Measurements from ENCODE around the gene HAX1. TPM values are rescaled to one million over a fixed set of nuclear protein-coding genes. Genes with fewer than 3 reads are reported as not detected.

The HAX1 gene
- total RNA-seq = 118 and 124 TPM in 2 replicates

GRCh38 chr1:154272217-154272998 lies at the start of gene HAX1:
TSS of gene HAX1 (plus strand) at chr1:154272629. CDS start at chr1:154272724, 95 bp downstream.

GRCh38 chr1:154320882-154321608 lies 48.6 kb downstream of the HAX1 start, which contains the start of gene AQP10:
TSS of gene AQP10 (plus strand) at chr1:154321093. CDS start at chr1:154321156, 63 bp downstream.

GRCh38 chr1:154324669-154325582 lies 52.5 kb downstream of the HAX1 start, which contains the start of gene ATP8B2:
TSS of gene ATP8B2 (plus strand) at chr1:154325525. CDS start at chr1:154328142, 2,617 bp downstream.

Other genes with a start within 250 kb of the HAX1 start
- gene NUP210L, start 117.6 kb upstream of the HAX1 start, total RNA-seq = 0.07 TPM in 1 of 2 replicates, not detected in the other
- 1,041 and 1,134 TPM in 2 replicates for gene TPM3, start 80.5 kb upstream of the HAX1 start, total RNA-seq
- not detected in 2 replicates for gene CFAP141, start 66.3 kb upstream of the HAX1 start, total RNA-seq
- 81.4 and 87.4 TPM in 2 replicates for gene UBAP2L, start 51.7 kb upstream of the HAX1 start, total RNA-seq
- gene AQP10, start 48.5 kb downstream of the HAX1 start, total RNA-seq = not detected in 2 replicates
- 53.6 and 59.0 TPM in 2 replicates for gene ATP8B2, start 52.9 kb downstream of the HAX1 start, total RNA-seq
- 5.3 and 8.3 TPM in 2 replicates for gene IL6R, start 132.7 kb downstream of the HAX1 start, total RNA-seq
- 2.6 and 2.9 TPM in 2 replicates for gene TDRD10, start 229.6 kb downstream of the HAX1 start, total RNA-seq
- 34.3 and 39.5 TPM in 2 replicates for gene SHE, start 229.8 kb downstream of the HAX1 start, total RNA-seq